ENCODE measurements around the gene DHRSX. TPM values are rescaled to one million over a fixed set of nuclear protein-coding genes. Genes with fewer than 3 reads are reported as not detected.

Gene DHRSX
- total and polyA plus RNA-seq, 2 of the 13 experiments (the other 11 are each of a cell fraction or from before 2014, with no cell fraction given) = 15.5 to 24.3 TPM

DNA sequence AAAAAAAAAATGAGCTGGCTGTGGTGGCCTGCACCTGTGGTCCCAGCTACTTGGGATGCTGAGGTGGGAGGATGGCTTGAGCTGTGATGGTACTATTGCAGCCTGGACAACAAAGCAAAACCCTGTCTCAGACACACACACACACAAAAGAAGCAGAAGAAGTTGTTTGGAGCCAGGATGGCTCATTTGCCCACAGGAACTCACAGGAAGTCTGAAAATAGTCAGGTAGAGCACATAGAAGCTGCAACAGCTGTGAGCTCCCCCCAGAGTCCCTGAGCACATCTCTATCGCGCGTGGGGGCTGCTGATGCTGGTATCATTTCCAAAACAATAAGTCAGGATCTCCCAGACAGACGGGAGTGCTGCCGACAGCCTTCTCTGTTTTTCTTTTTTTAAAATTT, 13.4 kb upstream of the DHRSX start:
- ChIA-PET POLR2A (no interaction called here), CTCF (ENCODE audit: low intra/inter-chr PET ratio, low total read pairs) (no interaction called here)
- no TSS peak for BruUV-seq (replicated peaks)
- in situ Hi-C loops (cut with HindIII; ENCODE audit: extremely low pct_ligation_motif_present, low pct_unique_long_range_greater_than_20kb) = no loop called here
- intact Hi-C loops (cut with micrococcal nuclease; ENCODE audit: unreplicated experiment) = no loop called here
- no peaks in the 10 kb centered on the region for H3K9me3 ChIP-seq (ENCODE audit: low read length)
- no peak for FAIRE-seq
- H3K27me3 ChIP-seq (ENCODE audit: control insufficient read depth in 1 of 2, insufficient read depth in 2 of 2, low read length in 2 of 2) = no peaks in the 10 kb centered on the region
- no peak overlapping the region for H3K27ac ChIP-seq (ENCODE audit: extremely low read length, insufficient read depth, low read length)
- no peaks in the 10 kb centered on the region for H4K20me1 ChIP-seq (ENCODE audit: insufficient read depth, low read length)
- H2AFZ ChIP-seq (ENCODE audit: low read length) = no peak overlapping the region
- no peak for ATAC-seq
- no peaks in the 10 kb centered on the region for H3K4me1 ChIP-seq (ENCODE audit: insufficient read depth, low read length)
- H3K79me2 ChIP-seq (ENCODE audit: insufficient read depth, low read length) = no peaks in the 10 kb centered on the region
- 69% methylated on average over 5 of the region's 5 CpGs for WGBS (ENCODE audit: low lambda C conversion rate)
- H3K4me2 ChIP-seq (ENCODE audit: low read depth, low read length) = no peak overlapping the region
- TF ChIP-seq NFKB2 (CRISPR knock-in tag; IDR thresholded peaks at IDR 0.05; ENCODE audit: borderline replicate concordance) (no peak), MZF1 (CRISPR knock-in tag; IDR thresholded peaks at IDR 0.05; ENCODE audit: borderline replicate concordance) (no peak), PLRG1 (conservative IDR thresholded peaks at IDR 0.05) (no peak), ZNF772 (CRISPR knock-in tag; IDR thresholded peaks at IDR 0.05) (no peak), THYN1 (CRISPR knock-in tag; IDR thresholded peaks at IDR 0.05; ENCODE audit: borderline replicate concordance, low read depth) (no peak), CENPT (CRISPR knock-in tag; IDR thresholded peaks at IDR 0.05; ENCODE audit: low read depth) (no peak), ZNF225 (CRISPR knock-in tag; IDR thresholded peaks at IDR 0.05) (no peak), PPARG (CRISPR knock-in tag; conservative IDR thresholded peaks at IDR 0.05) (no peak), RCOR2 (CRISPR knock-in tag; IDR thresholded peaks at IDR 0.05) (no peak), SUZ12 (IDR thresholded peaks at IDR 0.05; ENCODE audit: low read depth, low read length) (no peak), MTF2 (CRISPR knock-in tag; IDR thresholded peaks at IDR 0.05; ENCODE audit: borderline replicate concordance) (no peak)
- TF ChIP-seq, protein P1, sequence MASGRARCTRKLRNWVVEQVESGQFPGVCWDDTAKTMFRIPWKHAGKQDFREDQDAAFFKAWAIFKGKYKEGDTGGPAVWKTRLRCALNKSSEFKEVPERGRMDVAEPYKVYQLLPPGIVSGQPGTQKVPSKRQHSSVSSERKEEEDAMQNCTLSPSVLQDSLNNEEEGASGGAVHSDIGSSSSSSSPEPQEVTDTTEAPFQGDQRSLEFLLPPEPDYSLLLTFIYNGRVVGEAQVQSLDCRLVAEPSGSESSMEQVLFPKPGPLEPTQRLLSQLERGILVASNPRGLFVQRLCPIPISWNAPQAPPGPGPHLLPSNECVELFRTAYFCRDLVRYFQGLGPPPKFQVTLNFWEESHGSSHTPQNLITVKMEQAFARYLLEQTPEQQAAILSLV (CRISPR knock-in tag; IDR thresholded peaks at IDR 0.05; ENCODE audit: borderline replicate concordance) = no peak
- TF ChIP-seq, protein P2, sequence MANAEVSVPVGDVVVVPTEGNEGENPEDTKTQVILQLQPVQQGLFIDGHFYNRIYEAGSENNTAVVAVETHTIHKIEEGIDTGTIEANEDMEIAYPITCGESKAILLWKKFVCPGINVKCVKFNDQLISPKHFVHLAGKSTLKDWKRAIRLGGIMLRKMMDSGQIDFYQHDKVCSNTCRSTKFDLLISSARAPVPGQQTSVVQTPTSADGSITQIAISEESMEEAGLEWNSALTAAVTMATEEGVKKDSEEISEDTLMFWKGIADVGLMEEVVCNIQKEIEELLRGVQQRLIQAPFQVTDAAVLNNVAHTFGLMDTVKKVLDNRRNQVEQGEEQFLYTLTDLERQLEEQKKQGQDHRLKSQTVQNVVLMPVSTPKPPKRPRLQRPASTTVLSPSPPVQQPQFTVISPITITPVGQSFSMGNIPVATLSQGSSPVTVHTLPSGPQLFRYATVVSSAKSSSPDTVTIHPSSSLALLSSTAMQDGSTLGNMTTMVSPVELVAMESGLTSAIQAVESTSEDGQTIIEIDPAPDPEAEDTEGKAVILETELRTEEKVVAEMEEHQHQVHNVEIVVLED (CRISPR knock-in tag; IDR thresholded peaks at IDR 0.05; ENCODE audit: borderline replicate concordance) = no peak
- no peak overlapping the region for H3K4me3 ChIP-seq (replicated peaks in 1 of 3; ENCODE audit: insufficient read depth in 1 of 3, low read depth in 2 of 3, low read length in 3 of 3)
- no peaks in the 10 kb centered on the region for H3K36me3 ChIP-seq (replicated peaks in 1 of 2; ENCODE audit: control insufficient read depth in 1 of 2, insufficient read depth in 2 of 2, low read length in 2 of 2)
- DNase-seq (ENCODE audit: low spot score) = no peak
- no peak overlapping the region for H3K9ac ChIP-seq (ENCODE audit: insufficient read depth, low read depth, low read length)

Data from HepG2 (cell line).